ENCODE data around the gene PLA2G15.

The PLA2G15 gene

DNA sequence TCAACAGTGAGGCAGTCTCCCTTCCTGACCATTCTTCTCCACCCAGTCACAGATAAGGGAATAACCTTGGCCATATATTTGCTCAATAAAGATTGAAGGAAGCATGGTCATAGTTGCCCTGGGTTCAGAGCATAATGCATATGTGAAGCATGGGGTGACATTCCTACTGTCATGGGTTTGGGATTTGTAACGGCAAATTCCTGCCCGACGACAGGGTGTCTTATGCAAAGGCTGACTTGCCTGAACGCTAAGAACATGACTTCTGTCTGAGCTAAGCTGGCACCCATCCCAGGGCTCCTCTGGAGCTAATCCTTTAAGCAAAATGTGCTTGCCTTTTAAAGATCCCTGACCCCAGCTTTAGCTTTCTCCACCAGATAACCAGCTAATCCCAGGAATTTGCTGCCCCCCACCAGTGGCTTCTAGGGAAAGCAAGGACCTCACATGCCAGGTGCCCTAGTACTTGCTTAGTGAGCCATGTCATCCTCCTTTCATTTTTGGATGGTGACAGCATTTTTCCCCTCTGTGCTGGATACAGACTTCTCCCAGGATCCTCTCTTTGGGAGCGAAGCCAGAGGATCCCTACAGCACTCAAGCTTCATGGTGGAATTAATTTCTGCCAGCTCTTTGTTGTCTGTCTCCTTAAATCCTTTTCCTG is 53.9 kb downstream of the PLA2G15 start:
- DNase-seq (ENCODE audit: low spot score) = peak; percentile 60

DNA sequence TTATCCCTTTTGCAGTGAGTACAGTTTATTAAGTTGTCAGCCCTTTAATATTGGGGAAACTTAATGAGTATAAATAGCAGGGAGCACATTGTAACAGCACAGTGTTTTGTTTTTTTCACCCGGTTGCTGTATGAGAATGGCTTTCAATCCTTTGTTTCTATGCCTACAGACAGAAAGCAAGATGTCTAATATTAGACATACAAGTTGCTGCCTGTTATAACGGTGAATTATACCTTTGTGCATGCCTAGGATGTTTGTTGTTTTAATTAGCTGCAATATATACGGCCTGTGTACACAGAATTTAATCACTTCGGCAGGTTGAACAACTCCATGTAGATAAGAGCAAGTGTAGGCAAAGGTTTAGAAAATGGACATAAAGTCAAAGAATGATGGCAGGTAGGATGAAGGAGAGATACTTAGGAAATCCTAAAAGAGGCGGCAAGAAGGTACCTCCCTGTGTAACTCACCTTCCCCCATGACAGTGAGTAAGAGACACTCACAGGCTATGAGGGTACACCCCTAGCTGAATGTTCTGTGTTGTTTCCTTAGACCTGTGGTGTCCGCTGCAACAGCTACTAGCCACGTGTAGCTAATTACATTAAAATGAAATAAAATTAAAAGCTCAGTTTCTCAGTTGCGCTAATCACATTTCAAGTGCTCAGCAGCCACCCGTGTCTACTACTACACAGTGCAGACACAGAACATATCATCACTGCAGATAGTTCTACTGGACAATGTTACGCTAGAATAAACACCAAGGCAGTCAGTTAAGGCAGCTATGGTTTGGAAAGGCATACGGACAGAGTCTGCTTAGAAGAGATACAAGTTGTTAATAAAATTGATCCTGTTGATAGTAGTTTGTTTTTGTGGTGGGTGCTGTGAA is 54.6 kb downstream of the PLA2G15 start:
- DNase-seq (ENCODE audit: low spot score) = no peak

DNA sequence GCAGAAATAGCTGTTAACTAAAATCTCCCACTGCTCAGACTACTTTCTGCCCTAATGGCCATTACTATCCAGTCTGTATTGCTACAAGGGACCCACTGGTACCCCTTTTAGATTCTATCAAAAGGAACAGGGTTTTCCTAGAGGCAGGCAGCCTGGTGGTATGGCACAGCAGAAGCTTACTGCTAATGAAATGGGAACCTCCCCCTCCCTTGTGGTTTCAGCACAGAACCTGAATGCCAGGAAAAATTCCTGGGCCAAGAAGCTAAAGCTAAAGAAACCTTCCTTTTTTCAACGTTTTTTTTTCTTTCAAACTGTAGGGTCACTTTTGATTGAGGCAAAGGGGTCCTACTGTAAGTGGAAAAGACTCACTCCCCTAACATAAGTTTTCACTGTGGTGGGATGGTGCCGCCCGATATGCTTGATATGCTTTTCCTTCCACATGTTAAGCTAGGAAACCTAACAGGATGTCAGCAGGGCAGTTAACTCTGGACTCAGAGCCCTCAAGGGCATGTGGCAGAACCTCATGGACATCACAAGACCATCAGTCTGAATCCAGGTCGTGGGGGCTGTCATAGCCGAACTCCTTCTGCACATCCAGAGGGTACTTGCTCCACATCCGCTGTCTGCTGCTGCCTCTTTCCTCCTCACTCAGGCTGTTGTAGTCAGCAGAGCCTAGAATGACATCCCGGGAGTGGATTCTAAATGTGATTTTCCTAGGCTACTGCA is 55.7 kb downstream of the PLA2G15 start:
- no peak for DNase-seq (ENCODE audit: low spot score)

DNA sequence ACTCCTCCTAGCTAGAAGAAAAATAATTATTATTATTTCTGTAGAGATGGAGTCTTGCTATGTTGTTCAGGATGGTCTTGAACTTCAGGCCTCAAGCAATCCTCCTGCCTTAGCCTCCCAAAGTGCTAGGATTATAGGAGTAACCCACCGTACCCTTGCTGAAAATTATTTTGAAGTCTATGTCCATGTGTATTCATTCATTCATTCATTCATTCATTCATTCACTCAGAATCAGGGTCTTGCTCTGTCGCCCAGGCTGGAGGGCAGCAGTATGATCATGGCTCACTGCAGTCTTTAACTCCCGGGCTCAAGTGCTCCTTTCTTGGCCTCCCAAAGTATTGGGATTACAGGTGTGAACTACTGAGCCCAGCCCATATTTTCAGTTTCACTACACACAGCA is 61.5 kb downstream of the PLA2G15 start:
- DNase-seq (ENCODE audit: low spot score) = no peak

DNA sequence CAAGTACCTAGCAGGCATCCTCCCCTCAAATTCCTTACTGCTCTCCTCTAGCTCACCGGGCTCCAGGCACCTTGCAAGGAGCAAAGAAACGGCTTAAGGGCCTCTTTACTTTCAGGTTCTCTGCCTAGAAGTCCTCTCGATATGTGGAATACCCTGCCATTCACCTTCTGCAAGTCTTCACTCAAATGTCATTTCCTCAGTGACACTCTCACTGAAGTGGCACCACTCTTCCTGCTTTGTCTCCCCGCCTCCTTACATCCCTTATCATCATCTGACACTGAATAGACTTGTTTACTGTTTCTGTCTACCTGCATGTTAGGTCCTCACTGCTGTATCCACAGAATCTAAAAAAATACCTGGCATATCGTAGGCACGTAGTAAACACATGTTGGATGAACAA is 64.6 kb downstream of the PLA2G15 start:
- no peak for DNase-seq (ENCODE audit: low spot score)

DNA sequence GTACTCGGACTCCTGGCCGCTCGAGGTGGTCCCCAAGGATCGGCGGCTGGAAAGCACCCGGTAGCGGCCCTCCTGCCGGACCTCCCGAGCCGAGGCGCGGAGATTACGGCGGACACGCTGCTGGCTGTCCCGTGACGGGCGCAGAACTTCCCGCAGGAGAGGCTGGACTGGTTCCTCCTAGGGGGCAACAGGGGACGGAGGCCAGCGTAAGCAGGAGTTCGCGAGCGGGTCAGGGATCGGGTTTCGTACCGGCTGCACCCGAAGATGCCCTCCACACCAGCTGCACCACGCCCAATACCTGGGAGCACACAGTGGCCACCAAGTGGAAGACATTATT is 65.2 kb downstream of the PLA2G15 start:
- DNase-seq (ENCODE audit: low spot score) = peak; percentile 61

Measured in AG20443 (cell line).